Measurements from ENCODE around the gene CSHL1. TPM values are rescaled to one million over a fixed set of nuclear protein-coding genes. Genes with fewer than 3 reads are reported as not detected.
"Not testable (repeated sequence)": the region's sequence is repeated elsewhere in the genome, so short reads cannot be mapped to it uniquely, and the experiment has no call there.

The CSHL1 gene
- total RNA-seq, 4 donors from 2014 or later: not detected

DNA sequence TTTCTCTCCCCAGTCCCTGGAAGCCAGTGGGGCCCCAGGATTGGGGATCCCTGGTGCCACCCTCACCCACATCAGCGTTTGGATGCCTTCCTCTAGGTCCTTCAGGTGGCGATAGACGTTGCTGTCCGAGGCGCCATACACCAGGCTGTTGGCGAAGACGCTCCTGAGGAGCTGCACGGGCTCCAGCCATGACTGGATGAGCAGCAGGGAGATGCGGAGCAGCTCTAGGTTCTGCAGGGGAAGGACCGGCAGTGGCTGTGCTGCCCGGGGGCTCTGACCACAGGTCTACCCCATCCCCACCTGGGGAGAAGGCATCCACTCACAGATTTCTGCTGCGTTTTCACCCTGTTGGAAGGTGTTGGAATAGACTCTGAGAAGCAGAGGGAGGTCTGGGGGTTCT is 30.4 kb downstream of the CSHL1 start:
- no peaks in the 10 kb centered on the region for H3K27me3 ChIP-seq
- H3K9me3 ChIP-seq: no peaks in the 10 kb centered on the region
- WGBS: no CpG with 5 or more reads among the region's 12 CpGs
- no peak for DNase-seq (ENCODE audit: low spot score in 2 of 2)
- no peaks in the 10 kb centered on the region for H3K4me1 ChIP-seq
- no peak overlapping the region for H3K4me3 ChIP-seq
- no peaks in the 10 kb centered on the region for H3K36me3 ChIP-seq
- TF ChIP-seq POLR2AphosphoS5 (IDR thresholded peaks at IDR 0.05): no peak
- TF ChIP-seq, protein P1, sequence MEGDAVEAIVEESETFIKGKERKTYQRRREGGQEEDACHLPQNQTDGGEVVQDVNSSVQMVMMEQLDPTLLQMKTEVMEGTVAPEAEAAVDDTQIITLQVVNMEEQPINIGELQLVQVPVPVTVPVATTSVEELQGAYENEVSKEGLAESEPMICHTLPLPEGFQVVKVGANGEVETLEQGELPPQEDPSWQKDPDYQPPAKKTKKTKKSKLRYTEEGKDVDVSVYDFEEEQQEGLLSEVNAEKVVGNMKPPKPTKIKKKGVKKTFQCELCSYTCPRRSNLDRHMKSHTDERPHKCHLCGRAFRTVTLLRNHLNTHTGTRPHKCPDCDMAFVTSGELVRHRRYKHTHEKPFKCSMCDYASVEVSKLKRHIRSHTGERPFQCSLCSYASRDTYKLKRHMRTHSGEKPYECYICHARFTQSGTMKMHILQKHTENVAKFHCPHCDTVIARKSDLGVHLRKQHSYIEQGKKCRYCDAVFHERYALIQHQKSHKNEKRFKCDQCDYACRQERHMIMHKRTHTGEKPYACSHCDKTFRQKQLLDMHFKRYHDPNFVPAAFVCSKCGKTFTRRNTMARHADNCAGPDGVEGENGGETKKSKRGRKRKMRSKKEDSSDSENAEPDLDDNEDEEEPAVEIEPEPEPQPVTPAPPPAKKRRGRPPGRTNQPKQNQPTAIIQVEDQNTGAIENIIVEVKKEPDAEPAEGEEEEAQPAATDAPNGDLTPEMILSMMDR (IDR thresholded peaks at IDR 0.05): no peak
- TF ChIP-seq POLR2A (IDR thresholded peaks at IDR 0.05): no peak
- no peak for TF ChIP-seq EP300 (IDR thresholded peaks at IDR 0.05)
- no peak overlapping the region for H3K27ac ChIP-seq

DNA sequence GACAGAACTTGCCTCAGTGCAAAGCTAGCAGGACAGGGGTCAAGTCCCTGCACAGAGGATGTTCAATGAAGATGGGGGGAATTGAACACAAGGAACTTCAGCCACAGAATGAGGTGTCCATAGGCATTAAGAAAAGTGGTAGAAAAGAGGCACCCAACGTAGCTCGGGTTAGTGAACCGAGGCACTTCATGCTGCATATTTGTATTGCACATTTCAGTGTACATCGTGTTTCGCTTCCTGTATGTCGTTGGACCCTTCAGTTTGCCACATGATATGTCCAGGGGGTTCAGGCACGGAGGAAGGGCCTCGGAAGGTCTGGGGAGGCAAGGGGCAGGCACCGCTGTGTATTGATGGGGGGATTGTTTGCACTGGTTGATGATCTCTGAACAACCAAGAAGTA is 32.6 kb downstream of the CSHL1 start:
- DNase-seq (ENCODE audit: low spot score in 2 of 2); H3K36me3 ChIP-seq; H3K4me3 ChIP-seq; H3K9me3 ChIP-seq; H3K4me1 ChIP-seq; H3K27me3 ChIP-seq; H3K27ac ChIP-seq: not testable (repeated sequence)
- 92% methylated on average over 9 of the region's 9 CpGs for WGBS

DNA sequence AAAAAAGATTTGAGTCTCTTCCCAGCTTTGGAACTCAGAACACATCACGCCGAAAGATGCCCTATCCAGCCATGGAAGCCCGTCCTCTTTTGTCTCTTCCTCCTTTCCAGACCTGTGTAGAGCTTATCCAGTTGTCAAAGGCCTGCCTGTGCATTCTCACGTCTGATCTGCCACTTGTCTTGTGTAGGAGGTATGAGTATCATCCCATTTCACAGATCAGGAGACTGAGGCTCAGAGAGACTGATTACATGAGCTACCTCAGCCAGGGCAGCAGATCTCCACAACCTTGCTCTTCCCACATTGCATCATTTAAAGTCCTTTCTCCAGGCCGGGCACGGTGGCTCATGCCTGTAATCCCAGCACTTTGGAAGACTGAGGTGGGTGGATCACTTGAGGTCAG is 36.4 kb downstream of the CSHL1 start:
- 87% methylated on average over 6 of the region's 6 CpGs for WGBS
- H3K36me3 ChIP-seq; H3K27ac ChIP-seq; H3K27me3 ChIP-seq; H3K9me3 ChIP-seq; H3K4me1 ChIP-seq; H3K4me3 ChIP-seq; DNase-seq (ENCODE audit: low spot score in 2 of 2): not testable (repeated sequence)

- not testable (repeated sequence) for H3K27me3 ChIP-seq; DNase-seq (ENCODE audit: low spot score in 2 of 2); H3K9me3 ChIP-seq; H3K4me1 ChIP-seq; H3K36me3 ChIP-seq; H3K4me3 ChIP-seq; H3K27ac ChIP-seq
- WGBS: 81% methylated on average over 4 of the region's 8 CpGs
Observed at GRCh38 chr17:63874061-63874626, 36.9 kb downstream of the CSHL1 start.

GRCh38 chr17:63873577-63873976 is 37.5 kb downstream of the CSHL1 start, which contains the start of gene CSH2:
Gene CSH2 (minus strand): TSS chr17:63873677. CDS start chr17:63873614, 63 bp downstream.
- H3K9me3 ChIP-seq; DNase-seq (ENCODE audit: low spot score in 2 of 2); H3K36me3 ChIP-seq; H3K4me3 ChIP-seq; H3K27ac ChIP-seq; H3K4me1 ChIP-seq; H3K27me3 ChIP-seq: not testable (repeated sequence)
- WGBS: no CpG with 5 or more reads among the region's 7 CpGs

- H3K4me1 ChIP-seq; H3K4me3 ChIP-seq; H3K36me3 ChIP-seq; H3K27ac ChIP-seq; H3K9me3 ChIP-seq; H3K27me3 ChIP-seq; DNase-seq (ENCODE audit: low spot score in 2 of 2): not testable (repeated sequence)
- 96% methylated on average over 13 of the region's 15 CpGs for WGBS
Observed at GRCh38 chr17:63871646-63872365, 39.3 kb downstream of the CSHL1 start.

DNA sequence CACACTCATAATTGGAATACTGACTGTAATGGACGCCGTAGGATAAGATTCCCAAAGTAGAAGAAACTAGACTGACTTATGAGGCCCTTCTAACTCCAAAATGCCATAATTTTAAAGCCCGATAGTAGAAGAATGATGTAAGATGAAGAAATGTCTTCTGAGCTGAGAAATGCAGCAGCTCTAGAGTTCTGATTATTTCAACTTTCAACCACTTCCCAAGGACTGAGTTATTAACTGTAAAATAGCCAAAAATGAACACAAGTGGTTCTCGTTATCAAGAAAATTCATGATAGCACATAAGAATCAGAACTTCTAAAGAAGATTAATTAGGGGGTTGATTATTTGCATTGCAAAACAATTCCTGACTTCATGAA is 40.8 kb downstream of the CSHL1 start:
- not testable (repeated sequence) for H3K36me3 ChIP-seq; H3K4me3 ChIP-seq; H3K27ac ChIP-seq; H3K4me1 ChIP-seq; H3K9me3 ChIP-seq; H3K27me3 ChIP-seq; DNase-seq (ENCODE audit: low spot score in 2 of 2)
- 77% methylated on average over 4 of the region's 4 CpGs for WGBS

GRCh38 chr17:63869491-63870291 is 41.4 kb downstream of the CSHL1 start:
- DNase-seq (ENCODE audit: low spot score in 2 of 2); H3K4me1 ChIP-seq; H3K9me3 ChIP-seq; H3K4me3 ChIP-seq; H3K27ac ChIP-seq; H3K36me3 ChIP-seq; H3K27me3 ChIP-seq: not testable (repeated sequence)
- 53% methylated on average over 9 of the region's 9 CpGs for WGBS

DNA sequence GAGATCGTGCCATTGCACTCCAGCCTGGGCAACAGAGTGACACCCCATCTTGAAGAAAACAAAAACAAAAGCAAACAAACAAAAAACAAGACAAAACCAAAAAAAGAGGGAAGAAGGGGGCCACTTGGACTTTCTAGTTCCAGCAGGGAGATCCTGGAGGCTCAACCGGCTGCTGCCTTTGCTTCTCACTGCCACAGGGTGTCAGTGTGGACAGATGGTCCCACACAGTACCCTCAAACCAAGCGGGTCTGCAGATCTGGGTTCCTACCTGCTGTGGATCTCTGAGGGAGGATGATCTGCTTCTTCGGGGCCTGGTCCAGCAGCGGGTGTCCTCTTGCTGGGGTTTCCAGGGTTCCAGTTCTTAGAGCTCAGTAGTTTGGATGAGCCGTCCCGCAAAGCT is 44.4 kb downstream of the CSHL1 start:
- not testable (repeated sequence) for H3K36me3 ChIP-seq; DNase-seq (ENCODE audit: low spot score in 2 of 2); H3K27me3 ChIP-seq; H3K4me3 ChIP-seq; H3K27ac ChIP-seq; H3K4me1 ChIP-seq; H3K9me3 ChIP-seq
- 82% methylated on average over 7 of the region's 7 CpGs for WGBS

Other genes with a start within 250 kb of the CSHL1 start
- 1 to 10 TPM; 5.0 to 9.4 (median 6.8) TPM for gene LIMD2, start 211.1 kb downstream of the CSHL1 start, total RNA-seq
- 10 to 100 TPM; 17.0 to 52.2 (median 27.4) TPM for gene STRADA, start 169.5 kb downstream of the CSHL1 start, total RNA-seq
- 10 to 100 TPM; 48.1 to 70.0 (median 62.9) TPM for gene CCDC47, start 137.7 kb downstream of the CSHL1 start, total RNA-seq
- 100 to 1,000 TPM in 2 of 4 donors, 10 to 100 TPM in 2; 56.9 to 222 (median 84.9) TPM for gene DDX42, start 137.1 kb downstream of the CSHL1 start, total RNA-seq
- gene PSMC5, start 83.8 kb downstream of the CSHL1 start, total RNA-seq: 100 to 1,000 TPM; 105 to 144 (median 118) TPM
- 10 to 100 TPM; 46.4 to 54.7 (median 48.4) TPM for gene FTSJ3, start 83.6 kb downstream of the CSHL1 start, total RNA-seq
- gene SMARCD2, start 68.6 kb downstream of the CSHL1 start, total RNA-seq: 100 to 1,000 TPM; 234 to 337 (median 309) TPM
- not detected for gene CSH2, start 37.6 kb downstream of the CSHL1 start, total RNA-seq
- not detected for gene GH2, start 29.3 kb downstream of the CSHL1 start, total RNA-seq
- not detected for gene CSH1, start 14.7 kb downstream of the CSHL1 start, total RNA-seq
- not detected for gene GH1, start 7.6 kb upstream of the CSHL1 start, total RNA-seq
- gene CD79B, start 21.1 kb upstream of the CSHL1 start, total RNA-seq: 1 to 10 TPM; 1.5 to 7.9 (median 2.2) TPM
- gene SCN4A, start 61.7 kb upstream of the CSHL1 start, total RNA-seq: 1 to 10 TPM in 2 of 4 donors, under 1 TPM in 2; 0.45 to 4.5 (median 1.6) TPM
- gene PRR29, start 87.1 kb upstream of the CSHL1 start, total RNA-seq: under 1 TPM in 1 of 4 donors, not detected in 3; 0.30 TPM
- 10 to 100 TPM in 2 of 4 donors, 1 to 10 TPM in 2; 8.4 to 32.5 (median 14.9) TPM for gene ICAM2, start 109.4 kb upstream of the CSHL1 start, total RNA-seq
- 10 to 100 TPM; 21.2 to 41.1 (median 35.1) TPM for gene ERN1, start 218.9 kb upstream of the CSHL1 start, total RNA-seq

All from suprapubic skin (tissue), 4 donors.